H1 (cell line): Measurements from ENCODE around the gene PCDHGB3.

ENCODE experiments used
- BRCA1 ChIP-seq: IDR thresholded peaks from 2 replicates; pipeline ENCODE4 v1.6.1; 2012; ENCODE audit warnings: low read depth, low read length, improper control_type of control experiment
- CHD1 ChIP-seq: IDR thresholded peaks from 2 replicates; pipeline ENCODE4 v1.6.1; 2012; ENCODE audit warnings: low read depth, low read length, improper control_type of control experiment
- CHD2 ChIP-seq: IDR thresholded peaks from 2 replicates; pipeline ENCODE4 v1.6.1; 2012; ENCODE audit warnings: low read length, improper control_type of control experiment
- EZH2 ChIP-seq: fragments of 200-600 bp; sonication (generic); IDR thresholded peaks from 2 replicates; pipeline ENCODE4 v1.7.1; 2012; ENCODE audit warnings: low read depth, mild to moderate bottlenecking, moderate library complexity, low read length, inconsistent platforms; ENCODE audit not compliant: severe bottlenecking
- JUN ChIP-seq: IDR thresholded peaks from 2 replicates; pipeline ENCODE4 v1.6.1; 2011; ENCODE audit warnings: low read depth, mild to moderate bottlenecking, improper control_type of control experiment, low read length
- NRF1 ChIP-seq: IDR thresholded peaks from 2 replicates; pipeline ENCODE4 v1.6.1; 2011; ENCODE audit warnings: mild to moderate bottlenecking, low read depth, low read length, improper control_type of control experiment
- POLR2A ChIP-seq, 2 experiments: IDR thresholded peaks; 1 replicate in 1 of 2; 2 replicates in 1 of 2; pipeline ENCODE4 v1.6.1; 2011; ENCODE audit warnings: low read depth in 2 of 2, low read length in 2 of 2, mild to moderate bottlenecking in 2 of 2; ENCODE audit errors: control extremely low read depth in 1 of 2
- POLR2AphosphoS5 ChIP-seq: IDR thresholded peaks from 2 replicates; pipeline ENCODE4 v1.6.1; 2011; ENCODE audit warnings: low read depth, low read length
- RNF2 ChIP-seq: fragments of 200-900, 300-1000 bp; sonication (generic); IDR thresholded peaks from 2 replicates; pipeline ENCODE4 v1.7.1; 2016; ENCODE audit warnings: borderline replicate concordance, low read depth, mild to moderate bottlenecking, antibody characterized with exemption, low read length; ENCODE audit not compliant: poor library complexity, severe bottlenecking; ENCODE audit errors: missing control alignments
- SP1 ChIP-seq: IDR thresholded peaks from 2 replicates; pipeline ENCODE4 v1.6.1; 2011; ENCODE audit warnings: low read depth, low read length
- YY1 ChIP-seq: IDR thresholded peaks from 2 replicates; pipeline ENCODE4 v1.6.1; 2011; ENCODE audit warnings: low read depth, mild to moderate bottlenecking, low read length
- TF ChIP-seq, protein P1 (sequence below), 3 experiments: IDR thresholded peaks; 1 replicate in 2 of 3; 2 replicates in 1 of 3; pipeline versions ENCODE4 v1.5.1 to v1.6.1; 2011; ENCODE audit warnings: low read length in 3 of 3, mild to moderate bottlenecking in 3 of 3, inconsistent platforms in 2 of 3, low read depth in 1 of 3, moderate library complexity in 1 of 3; ENCODE audit not compliant: insufficient read depth in 1 of 3; ENCODE audit errors: control extremely low read depth in 1 of 3

DNA sequence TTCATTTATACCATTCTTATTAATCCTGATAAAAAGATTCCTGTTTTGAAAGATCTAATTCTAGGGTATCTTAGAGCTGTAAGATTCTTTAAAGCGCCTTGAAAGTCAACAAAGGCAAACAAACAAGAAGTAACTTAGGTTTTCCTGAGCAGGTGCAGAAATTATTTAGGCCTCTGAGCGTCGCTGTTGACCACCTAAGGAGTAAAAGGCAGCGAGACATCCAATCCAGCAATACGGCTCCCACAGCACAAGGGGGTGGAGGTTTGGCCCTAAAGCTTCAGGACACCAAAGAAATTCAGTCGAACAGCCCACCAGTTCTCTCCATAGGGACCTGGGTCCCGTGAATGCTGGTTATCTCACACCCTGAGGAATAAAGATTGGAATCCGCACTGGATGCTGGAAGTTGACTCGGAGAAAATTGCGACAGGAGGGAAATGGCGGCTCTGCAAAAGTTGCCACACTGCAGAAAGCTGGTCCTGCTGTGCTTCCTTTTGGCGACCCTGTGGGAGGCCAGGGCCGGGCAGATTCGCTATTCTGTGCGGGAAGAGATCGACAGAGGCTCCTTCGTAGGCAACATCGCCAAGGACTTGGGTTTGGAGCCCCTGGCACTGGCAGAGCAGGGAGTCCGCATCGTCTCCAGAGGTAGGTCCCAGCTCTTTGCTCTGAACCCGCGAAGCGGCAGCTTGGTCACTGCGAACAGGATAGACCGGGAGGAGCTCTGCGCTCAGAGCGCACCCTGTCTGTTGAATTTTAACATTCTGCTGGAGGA is 31.3 kb upstream of the PCDHGB3 start, which contains the start of gene PCDHGA2:
- TF ChIP-seq NRF1 = no peak
- no peak for TF ChIP-seq EZH2
- 0 out of 2 replicates have a peak, but pooled peaks have one; percentile 36 for TF ChIP-seq YY1
- TF ChIP-seq, protein P1, sequence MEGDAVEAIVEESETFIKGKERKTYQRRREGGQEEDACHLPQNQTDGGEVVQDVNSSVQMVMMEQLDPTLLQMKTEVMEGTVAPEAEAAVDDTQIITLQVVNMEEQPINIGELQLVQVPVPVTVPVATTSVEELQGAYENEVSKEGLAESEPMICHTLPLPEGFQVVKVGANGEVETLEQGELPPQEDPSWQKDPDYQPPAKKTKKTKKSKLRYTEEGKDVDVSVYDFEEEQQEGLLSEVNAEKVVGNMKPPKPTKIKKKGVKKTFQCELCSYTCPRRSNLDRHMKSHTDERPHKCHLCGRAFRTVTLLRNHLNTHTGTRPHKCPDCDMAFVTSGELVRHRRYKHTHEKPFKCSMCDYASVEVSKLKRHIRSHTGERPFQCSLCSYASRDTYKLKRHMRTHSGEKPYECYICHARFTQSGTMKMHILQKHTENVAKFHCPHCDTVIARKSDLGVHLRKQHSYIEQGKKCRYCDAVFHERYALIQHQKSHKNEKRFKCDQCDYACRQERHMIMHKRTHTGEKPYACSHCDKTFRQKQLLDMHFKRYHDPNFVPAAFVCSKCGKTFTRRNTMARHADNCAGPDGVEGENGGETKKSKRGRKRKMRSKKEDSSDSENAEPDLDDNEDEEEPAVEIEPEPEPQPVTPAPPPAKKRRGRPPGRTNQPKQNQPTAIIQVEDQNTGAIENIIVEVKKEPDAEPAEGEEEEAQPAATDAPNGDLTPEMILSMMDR (IDR thresholded peaks at IDR 0.05; ENCODE audit: control extremely low read depth in 1 of 3, insufficient read depth in 1 of 3, low read depth in 1 of 3, low read length in 3 of 3) = peak; percentile 10 to 77 (median 60)
- TF ChIP-seq SP1 = no peak
- TF ChIP-seq POLR2A (IDR thresholded peaks at IDR 0.05; ENCODE audit: control extremely low read depth in 1 of 2, low read depth in 2 of 2, low read length in 2 of 2) = no peak
- TF ChIP-seq CHD2 = no peak
- TF ChIP-seq JUN = no peak
- no peak for TF ChIP-seq CHD1
- TF ChIP-seq RNF2 = no peak
- TF ChIP-seq POLR2AphosphoS5 = no peak
- TF ChIP-seq BRCA1 = no peak
